Measurements from ENCODE around the gene ENG. TPM values are rescaled to one million over a fixed set of nuclear protein-coding genes. Genes with fewer than 3 reads are reported as not detected.

The ENG gene
- total RNA-seq, 1 donor from 2014 or later = 323 TPM

DNA sequence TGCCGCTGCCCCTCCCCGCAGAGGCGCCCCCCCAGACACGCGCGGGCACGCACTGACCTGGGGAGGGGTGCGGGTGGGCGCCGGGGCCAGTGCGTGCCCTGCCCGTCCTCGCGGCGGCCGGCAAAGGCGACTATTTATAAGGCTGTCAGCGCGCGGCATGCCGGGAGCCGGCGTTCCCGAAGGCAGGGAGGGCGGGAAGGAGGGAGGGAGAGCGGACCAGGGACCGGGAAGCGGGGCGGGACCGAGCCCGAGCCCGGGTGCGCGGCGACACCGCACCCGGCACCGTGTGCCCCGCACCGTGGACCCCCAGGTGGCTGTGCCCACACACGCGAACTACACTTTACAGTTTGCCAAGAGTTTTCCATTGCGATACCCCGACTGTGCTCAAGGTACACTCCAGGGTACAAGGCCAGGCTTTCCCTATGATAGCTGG lies 23.1 kb upstream of the ENG start, which contains the start of gene AK1:
AK1 (minus strand) TSS at position 110 of the 433 bp plus-strand sequence. CDS start 3,058 bp downstream, outside the sequence.
- H3K9me3 ChIP-seq = no peaks in the 10 kb centered on the region
- peaks cover 6% of the 10 kb centered on the region for H3K36me3 ChIP-seq
- ATAC-seq (peak; percentile 81 to 85), DNase-seq (peak; percentile 88)
- intact Hi-C loops (cut with DNase I) = no loop called here
- H3K4me3 ChIP-seq = peak within 1 kb of the TSS; percentile 67
- H3K27me3 ChIP-seq (ENCODE audit: low read depth) = no peaks in the 10 kb centered on the region
- H3K4me1 ChIP-seq = peaks cover 54% of the 10 kb centered on the region
- peak within 1 kb of the TSS; percentile 78 for H3K27ac ChIP-seq
- TF ChIP-seq, protein P1, sequence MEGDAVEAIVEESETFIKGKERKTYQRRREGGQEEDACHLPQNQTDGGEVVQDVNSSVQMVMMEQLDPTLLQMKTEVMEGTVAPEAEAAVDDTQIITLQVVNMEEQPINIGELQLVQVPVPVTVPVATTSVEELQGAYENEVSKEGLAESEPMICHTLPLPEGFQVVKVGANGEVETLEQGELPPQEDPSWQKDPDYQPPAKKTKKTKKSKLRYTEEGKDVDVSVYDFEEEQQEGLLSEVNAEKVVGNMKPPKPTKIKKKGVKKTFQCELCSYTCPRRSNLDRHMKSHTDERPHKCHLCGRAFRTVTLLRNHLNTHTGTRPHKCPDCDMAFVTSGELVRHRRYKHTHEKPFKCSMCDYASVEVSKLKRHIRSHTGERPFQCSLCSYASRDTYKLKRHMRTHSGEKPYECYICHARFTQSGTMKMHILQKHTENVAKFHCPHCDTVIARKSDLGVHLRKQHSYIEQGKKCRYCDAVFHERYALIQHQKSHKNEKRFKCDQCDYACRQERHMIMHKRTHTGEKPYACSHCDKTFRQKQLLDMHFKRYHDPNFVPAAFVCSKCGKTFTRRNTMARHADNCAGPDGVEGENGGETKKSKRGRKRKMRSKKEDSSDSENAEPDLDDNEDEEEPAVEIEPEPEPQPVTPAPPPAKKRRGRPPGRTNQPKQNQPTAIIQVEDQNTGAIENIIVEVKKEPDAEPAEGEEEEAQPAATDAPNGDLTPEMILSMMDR (IDR thresholded peaks at IDR 0.05) = no peak

DNA sequence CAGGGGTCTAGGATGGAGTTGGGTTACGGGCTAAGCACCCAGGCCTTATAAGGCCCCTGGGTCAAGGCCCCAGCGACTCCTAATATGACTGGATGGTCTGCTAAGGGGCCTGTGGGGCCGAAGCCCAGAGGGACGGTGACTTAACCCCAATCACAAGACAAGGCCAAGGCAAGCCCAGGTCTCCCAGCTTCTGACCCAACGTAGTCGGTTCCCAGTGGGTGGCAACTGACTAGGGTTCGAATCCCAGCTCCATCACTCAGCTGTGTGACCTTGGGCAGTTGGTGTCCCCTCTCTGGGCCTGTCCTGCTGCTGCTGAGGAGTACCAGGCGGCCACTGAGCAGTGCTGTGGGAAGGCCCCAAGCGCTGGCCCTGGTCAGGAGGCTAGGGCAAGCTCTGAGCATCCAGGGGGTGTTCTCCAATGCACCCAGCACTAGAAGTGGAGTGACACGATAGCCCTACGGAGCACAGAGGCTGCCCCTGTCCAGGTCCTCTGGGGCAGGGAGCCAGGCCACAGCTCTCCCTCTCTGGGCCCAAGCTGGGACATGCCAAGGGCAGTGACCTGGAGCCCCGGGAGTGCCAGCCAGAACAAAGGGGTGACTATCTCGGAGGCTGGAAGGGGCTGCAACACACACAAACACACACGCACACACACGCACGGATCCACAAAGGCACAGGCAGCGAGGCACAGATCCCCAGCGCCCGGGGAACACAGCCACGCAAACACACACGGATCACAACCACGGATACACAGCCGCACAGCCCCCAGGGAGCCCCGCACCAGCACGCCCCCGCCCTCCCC lies 22.5 kb upstream of the ENG start:
- intact Hi-C loops (cut with DNase I) = no loop called here
- DNase-seq (no peak), ATAC-seq (peak; percentile 39 to 48)
- Histone ChIP-seq H3K4me1 (peaks cover 54% of the 10 kb centered on the region), H3K4me3 (peak overlapping the region; percentile 67), H3K9me3 (no peaks in the 10 kb centered on the region), H3K27me3 (ENCODE audit: low read depth) (no peaks in the 10 kb centered on the region), H3K36me3 (peaks cover 11% of the 10 kb centered on the region), H3K27ac (peak overlapping the region; percentile 78)
- TF ChIP-seq, protein P1 (IDR thresholded peaks at IDR 0.05) = no peak

DNA sequence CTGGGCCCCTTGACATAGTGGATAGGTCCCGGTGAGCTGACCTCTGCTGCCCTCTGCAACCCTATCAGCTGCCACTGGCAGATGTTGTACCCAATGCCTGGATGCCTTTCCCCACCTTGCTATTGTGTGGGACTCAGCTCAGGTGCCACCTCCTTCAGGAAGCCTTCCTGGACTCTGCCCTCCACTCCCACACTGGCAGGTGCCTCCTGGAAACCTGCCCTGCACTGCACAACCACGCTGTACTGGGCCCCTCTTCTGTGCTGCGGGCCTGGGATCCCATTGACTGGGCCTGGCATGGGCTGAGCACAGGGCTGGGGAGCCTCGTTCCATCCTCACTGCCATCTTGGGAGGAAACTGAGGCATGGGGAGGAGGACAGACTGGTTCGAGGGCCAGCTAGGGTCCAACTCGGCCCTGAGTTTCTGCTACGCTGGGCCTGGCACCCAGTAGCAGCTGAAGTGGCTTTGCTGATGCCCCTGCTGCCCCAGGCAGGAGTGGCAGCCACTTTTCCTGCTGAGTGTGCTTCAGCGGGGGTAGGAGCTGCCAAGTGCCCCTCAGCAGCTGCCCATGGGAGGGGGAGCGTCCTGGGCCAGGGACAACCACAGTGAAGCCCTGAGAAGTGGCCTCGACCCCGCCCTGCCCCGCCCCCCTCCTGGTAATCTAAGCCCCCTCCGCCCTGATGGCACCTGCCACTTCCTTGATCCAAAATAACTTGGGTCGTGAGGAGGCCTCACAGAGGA lies 21.7 kb upstream of the ENG start:
- Histone ChIP-seq H3K4me3 (peak overlapping the region; percentile 67), H3K36me3 (peaks cover 19% of the 10 kb centered on the region), H3K27ac (peak overlapping the region; percentile 78), H3K9me3 (no peaks in the 10 kb centered on the region), H3K4me1 (peaks cover 54% of the 10 kb centered on the region), H3K27me3 (ENCODE audit: low read depth) (no peaks in the 10 kb centered on the region)
- intact Hi-C loops (cut with DNase I) = no loop called here
- DNase-seq (peak; percentile 77), ATAC-seq (peak; percentile 63 to 64)
- TF ChIP-seq, protein P1 (IDR thresholded peaks at IDR 0.05) = no peak

DNA sequence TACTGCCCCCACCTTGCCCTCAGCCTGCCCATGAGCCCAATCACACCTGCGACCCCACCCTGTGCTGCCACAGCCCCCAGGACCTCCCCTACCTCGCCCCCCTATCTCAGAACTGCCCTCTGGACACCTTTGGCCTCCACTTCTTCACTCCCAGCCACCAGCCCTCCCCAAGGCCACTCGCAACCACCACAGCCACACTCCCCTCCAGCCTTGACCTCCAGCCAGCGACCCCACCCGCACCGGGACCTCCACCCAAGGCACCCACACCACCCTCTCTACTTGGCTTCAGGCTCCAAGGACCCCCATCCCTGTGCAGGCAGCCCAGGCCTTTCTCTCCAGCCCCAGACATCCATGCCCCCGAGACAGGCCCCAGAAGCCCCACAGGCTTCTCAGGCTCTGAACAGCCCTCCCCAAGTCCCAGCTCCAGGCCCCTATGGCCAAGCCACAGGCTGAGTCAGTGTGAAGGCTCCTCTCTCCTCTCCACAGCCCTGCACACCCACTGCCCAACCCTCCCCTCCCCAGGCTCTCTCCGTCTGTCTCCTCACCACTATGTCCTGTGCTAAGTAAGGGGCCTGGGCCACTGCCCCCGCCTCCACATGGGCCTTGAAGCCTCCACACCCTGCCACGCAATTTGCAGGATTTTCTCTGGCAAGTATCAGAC lies 21.0 kb upstream of the ENG start:
- Histone ChIP-seq H3K36me3 (peaks cover 27% of the 10 kb centered on the region), H3K4me3 (peak overlapping the region; percentile 67), H3K4me1 (peaks cover 54% of the 10 kb centered on the region), H3K9me3 (no peaks in the 10 kb centered on the region), H3K27ac (peak overlapping the region; percentile 78), H3K27me3 (ENCODE audit: low read depth) (no peaks in the 10 kb centered on the region)
- DNase-seq (no peak), ATAC-seq (no peak)
- TF ChIP-seq, protein P1 (IDR thresholded peaks at IDR 0.05) = no peak
- intact Hi-C loops (cut with DNase I) = no loop called here
